Left lung (tissue), 10 donors: ENCODE measurements around the gene STAP2. TPM values are rescaled to one million over a fixed set of nuclear protein-coding genes. Genes with fewer than 3 reads are reported as not detected.

ENCODE experiments used
- ATAC-seq: fragments of 200-7000 bp; cut with Tn5 transposase; one replicate; pipeline ENCODE4 v1.9.1; 2020; ENCODE audit warnings: moderate library complexity
- DNase-seq, 4 donors: peaks; one replicate each; pipeline ENCODE4 v3.0.0-alpha.2; 2013 to 2020
- H3K27ac ChIP-seq, 2 donors: fragments of 200-600 bp; sonication (generic) in 1 of 2; one replicate each; pipeline versions ENCODE4 v1.5.0 to v1.8.0; 2020 to 2021
- H3K27me3 ChIP-seq, 2 donors: fragments of 200-600 bp; sonication (generic) in 1 of 2; one replicate each; pipeline versions ENCODE4 v1.5.0 to v1.8.0; 2020 to 2021
- H3K36me3 ChIP-seq, 2 donors: fragments of 200-600 bp; sonication (generic) in 1 of 2; one replicate each; pipeline versions ENCODE4 v1.5.0 to v1.8.0; 2020 to 2021
- H3K4me1 ChIP-seq, 2 donors: fragments of 200-600 bp; one replicate each; pipeline ENCODE4 v1.8.0; 2021
- H3K4me3 ChIP-seq, 2 donors: fragments of 200-600 bp; sonication (generic) in 1 of 2; one replicate each; pipeline versions ENCODE4 v1.5.0 to v1.8.0; 2020 to 2021; ENCODE audit warnings: mild to moderate bottlenecking in 1 of 2
- H3K9me3 ChIP-seq, 2 donors: fragments of 200-600 bp; sonication (generic) in 1 of 2; one replicate each; pipeline versions ENCODE4 v1.5.0 to v1.8.0; 2020 to 2021
- CTCF ChIP-seq, 2 donors: fragments of 200-600 bp; sonication (generic) in 1 of 2; IDR thresholded peaks; one replicate each; pipeline versions ENCODE4 v1.5.0 to v1.8.0; 2021; ENCODE audit warnings: antibody characterized with exemption in 2 of 2
- intact Hi-C, 2 donors: fragments of 100-400 bp; cut with DNase I; formaldehyde crosslinking; loops; one replicate each; pipeline versions ENCODE4 v1.11.2 to v1.14.2; 2022
- polyA plus RNA-seq, 6 donors: library from polyadenylated mRNA; unstranded; fragments of 120-200 nt; gene quantifications; one replicate each; pipeline ENCODE4 v1.2.1, GENCODE V29; 2013; ENCODE audit not compliant: insufficient read length in 6 of 6
- total RNA-seq, 2 donors: library from RNA; stranded (reverse); fragmentation: NEBNext Ultra II Directional; extraction: Animal tissue kit (Norgen Biotek cat#: 25700); gene quantifications; one replicate each; pipeline ENCODE4 v1.2.1, GENCODE V29; 2021
- donor health status: DM: no; HTN: yes; CAD: no.
- donor health status: DM: no; HTN: no; CAD: no.

The STAP2 gene
- total and polyA plus RNA-seq, 8 donors: 14.1 to 41.5 (median 36.2) TPM

GRCh38 chr19:4380254-4380727 is 41.7 kb upstream of the STAP2 start:
- intact Hi-C loops: no loop called here
- peak in 2 of 4 donors; percentile 65 to 93 for DNase-seq
- H3K9me3 ChIP-seq: no peaks in the 10 kb centered on the region
- TF ChIP-seq CTCF (IDR thresholded peaks at IDR 0.05): no peak
- no peak overlapping the region for H3K4me3 ChIP-seq
- H3K27me3 ChIP-seq: no peaks in the 10 kb centered on the region
- peak overlapping the region; percentile 49 to 83 for H3K27ac ChIP-seq
- H3K36me3 ChIP-seq: peaks cover 0 to 22% of the 10 kb centered on the region in 2 donors
- peaks cover 29 to 67% of the 10 kb centered on the region in 2 donors for H3K4me1 ChIP-seq
- peak; percentile 7 for ATAC-seq

- no peaks in the 10 kb centered on the region for H3K27me3 ChIP-seq
- H3K9me3 ChIP-seq: no peaks in the 10 kb centered on the region
- no peak overlapping the region for H3K4me3 ChIP-seq
- intact Hi-C loops: no loop called here
- ATAC-seq (peak; percentile 63), DNase-seq (peak in 2 of 4 donors; percentile 74 to 86)
- peak overlapping the region; percentile 49 to 83 for H3K27ac ChIP-seq
- H3K36me3 ChIP-seq: peaks cover 0 to 16% of the 10 kb centered on the region in 2 donors
- TF ChIP-seq CTCF (IDR thresholded peaks at IDR 0.05): no peak
- H3K4me1 ChIP-seq: peaks cover 35 to 67% of the 10 kb centered on the region in 2 donors
These were observed 41.0 kb upstream of the STAP2 start for GRCh38 chr19:4379383-4380253.

GRCh38 chr19:4378886-4379285 is 40.3 kb upstream of the STAP2 start:
- Histone ChIP-seq H3K36me3 (peaks cover 0 to 8% of the 10 kb centered on the region in 2 donors), H3K4me1 (peaks cover 43 to 74% of the 10 kb centered on the region in 2 donors), H3K27me3 (no peaks in the 10 kb centered on the region), H3K9me3 (no peaks in the 10 kb centered on the region), H3K27ac (peak overlapping the region; percentile 48 to 83), H3K4me3 (no peak overlapping the region)
- DNase-seq (peak in 1 of 4 donors; percentile 44), ATAC-seq (no peak)
- intact Hi-C loops: no loop called here
- no peak for TF ChIP-seq CTCF (IDR thresholded peaks at IDR 0.05)

GRCh38 chr19:4376991-4377781 is 38.6 kb upstream of the STAP2 start:
- no peak for ATAC-seq
- H3K4me1 ChIP-seq: peaks cover 49 to 91% of the 10 kb centered on the region in 2 donors

More at GRCh38 chr19:4376991-4377781, 38.6 kb upstream of the STAP2 start:
- no peak for TF ChIP-seq CTCF (IDR thresholded peaks at IDR 0.05)
- Histone ChIP-seq H3K27me3 (no peaks in the 10 kb centered on the region), H3K27ac (peak overlapping the region in 1 of 2 donors; percentile 92), H3K9me3 (no peaks in the 10 kb centered on the region), H3K4me3 (no peak overlapping the region), H3K36me3 (no peaks in the 10 kb centered on the region)
- DNase-seq: peak in 2 of 4 donors; percentile 31 to 78
- intact Hi-C loops: no loop called here
